Thyroid gland (tissue), 4 donors: ENCODE data around the gene ATF3. TPM values are rescaled to one million over a fixed set of nuclear protein-coding genes. Genes with fewer than 3 reads are reported as not detected.

Source experiments
- DNase-seq, 2 donors: peaks; one replicate each; pipeline ENCODE4 v3.0.0-alpha.2; 2019
- H3K27ac ChIP-seq, 3 donors: fragments of 200-600 bp; sonication (generic); 1 replicate in 2 of 3; 2 replicates in 1 of 3; pipeline ENCODE4 v1.5.1; 2016 to 2019; ENCODE audit warnings: mild to moderate bottlenecking in 1 of 3, moderate library complexity in 1 of 3
- H3K27me3 ChIP-seq: fragments of 200-600 bp; sonication (generic); one replicate; pipeline ENCODE4 v1.5.1; 2019
- H3K36me3 ChIP-seq, 2 donors: fragments of 200-600 bp; sonication (generic); one replicate each; pipeline ENCODE4 v1.5.1; 2016 to 2019
- H3K4me1 ChIP-seq, 2 donors: fragments of 200-600 bp; sonication (generic); one replicate each; pipeline ENCODE4 v1.5.1; 2017 to 2019
- H3K4me3 ChIP-seq, 3 donors: fragments of 200-600 bp; sonication (generic); replicated peaks in 1 of 3; 1 replicate in 2 of 3; 2 replicates in 1 of 3; pipeline ENCODE4 v1.5.1; 2016; ENCODE audit warnings: mild to moderate bottlenecking in 1 of 3
- H3K9me3 ChIP-seq: fragments of 200-600 bp; sonication (generic); one replicate; pipeline ENCODE4 v1.5.1; 2017
- CTCF ChIP-seq, 6 experiments: fragments of 200-600 bp in 3 of 6; fragments of 450-650 bp in 3 of 6; sonication (generic) in 3 of 6; IDR thresholded peaks; one replicate each; pipeline ENCODE4 v1.5.1; 2016 to 2019; ENCODE audit warnings: antibody characterized with exemption in 6 of 6, mild to moderate bottlenecking in 2 of 6, inconsistent platforms in 1 of 6, moderate library complexity in 1 of 6
- POLR2A ChIP-seq, 2 donors: fragments of 450-650 bp; IDR thresholded peaks; one replicate each; pipeline ENCODE4 v1.6.1; 2017; ENCODE audit warnings: antibody characterized with exemption in 2 of 2, mild to moderate bottlenecking in 2 of 2, moderate library complexity in 1 of 2
- WGBS, 2 donors: methylation state at CpG; one replicate each; pipeline ENCODE4 v1.1.5; 2017; 5-methylcytosine and 5-hydroxymethylcytosine counted together
- intact Hi-C: fragments of 100-400 bp; cut with DNase I; formaldehyde crosslinking; loops from one replicate; pipeline ENCODE4 v1.15.1; 2023
- total RNA-seq, 4 donors: library from RNA; depleted of rRNA; stranded (reverse); fragments of >200 nt; gene quantifications; one replicate each; pipeline ENCODE4 v1.2.3, GENCODE V29; 2016

ATF3 gene
- total RNA-seq, 4 donors from 2014 or later: 9.2 to 21.2 (median 14.7) TPM

GRCh38 chr1:212565079-212565478 lies 43.5 kb upstream of the ATF3 start:
- DNase-seq: no peak
- WGBS, 2 donors: 74 to 88% methylated on average over 4 of the region's 4 CpGs
- TF ChIP-seq POLR2A (IDR thresholded peaks at IDR 0.05) (no peak), CTCF (IDR thresholded peaks at IDR 0.05) (no peak)
- no peaks in the 10 kb centered on the region for H3K36me3 ChIP-seq
- H3K4me3 ChIP-seq: no peak overlapping the region
- no peaks in the 10 kb centered on the region for H3K27me3 ChIP-seq
- H3K27ac ChIP-seq: no peak overlapping the region
- peaks cover 0 to 15% of the 10 kb centered on the region in 2 donors for H3K4me1 ChIP-seq
- intact Hi-C loops: loop anchor here (5.0 kb wide), 1 partner anchor 47 kb away; no protein-coding TSS in a partner anchor
- no peaks in the 10 kb centered on the region for H3K9me3 ChIP-seq

DNA sequence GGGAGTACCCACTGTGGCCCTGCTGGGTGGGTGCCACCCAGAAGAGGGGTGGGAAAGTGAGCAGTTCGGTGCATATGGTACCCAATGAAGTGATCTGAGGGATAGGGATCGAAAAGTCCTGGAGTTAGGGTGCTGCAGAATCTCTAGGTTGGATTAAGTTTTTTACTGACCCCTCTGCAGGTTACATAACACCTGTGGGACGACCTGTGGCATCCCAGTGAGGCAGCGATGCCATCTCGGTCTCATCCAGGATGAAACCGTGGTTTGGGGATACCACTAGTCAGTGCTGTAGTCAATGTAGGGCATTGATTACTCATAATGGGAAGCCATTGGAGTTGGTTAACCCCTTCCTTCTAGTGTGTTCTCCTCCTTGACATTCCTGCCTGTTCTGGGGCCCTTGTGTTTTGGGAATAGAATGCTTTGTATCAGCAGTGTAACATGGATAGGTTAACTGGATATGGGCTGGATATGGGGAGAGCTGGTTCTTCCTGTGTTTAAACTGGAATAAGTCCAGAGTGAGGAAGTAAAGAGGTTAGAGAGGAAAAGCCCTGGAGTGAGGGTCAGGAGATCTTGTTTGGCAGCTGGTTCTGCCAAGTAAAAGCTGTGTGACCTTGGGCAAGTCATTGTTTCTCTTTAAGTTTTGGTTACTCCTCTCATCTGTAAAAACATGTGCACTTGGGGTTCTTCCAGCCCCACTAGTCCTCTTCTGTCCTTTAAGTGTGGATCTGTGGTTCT lies 42.8 kb upstream of the ATF3 start:
- 89 to 90% methylated on average over 6 of the region's 6 CpGs for WGBS, 2 donors
- DNase-seq: no peak
- intact Hi-C loops: loop anchor here (5.0 kb wide), 1 partner anchor 47 kb away; no protein-coding TSS in a partner anchor
- Histone ChIP-seq H3K4me1 (peaks cover 0 to 15% of the 10 kb centered on the region in 2 donors), H3K27ac (peak overlapping the region in 1 of 3 donors; percentile 51), H3K9me3 (no peaks in the 10 kb centered on the region), H3K4me3 (no peak overlapping the region), H3K27me3 (no peaks in the 10 kb centered on the region), H3K36me3 (no peaks in the 10 kb centered on the region)
- TF ChIP-seq POLR2A (IDR thresholded peaks at IDR 0.05) (no peak), CTCF (IDR thresholded peaks at IDR 0.05) (no peak)

DNA sequence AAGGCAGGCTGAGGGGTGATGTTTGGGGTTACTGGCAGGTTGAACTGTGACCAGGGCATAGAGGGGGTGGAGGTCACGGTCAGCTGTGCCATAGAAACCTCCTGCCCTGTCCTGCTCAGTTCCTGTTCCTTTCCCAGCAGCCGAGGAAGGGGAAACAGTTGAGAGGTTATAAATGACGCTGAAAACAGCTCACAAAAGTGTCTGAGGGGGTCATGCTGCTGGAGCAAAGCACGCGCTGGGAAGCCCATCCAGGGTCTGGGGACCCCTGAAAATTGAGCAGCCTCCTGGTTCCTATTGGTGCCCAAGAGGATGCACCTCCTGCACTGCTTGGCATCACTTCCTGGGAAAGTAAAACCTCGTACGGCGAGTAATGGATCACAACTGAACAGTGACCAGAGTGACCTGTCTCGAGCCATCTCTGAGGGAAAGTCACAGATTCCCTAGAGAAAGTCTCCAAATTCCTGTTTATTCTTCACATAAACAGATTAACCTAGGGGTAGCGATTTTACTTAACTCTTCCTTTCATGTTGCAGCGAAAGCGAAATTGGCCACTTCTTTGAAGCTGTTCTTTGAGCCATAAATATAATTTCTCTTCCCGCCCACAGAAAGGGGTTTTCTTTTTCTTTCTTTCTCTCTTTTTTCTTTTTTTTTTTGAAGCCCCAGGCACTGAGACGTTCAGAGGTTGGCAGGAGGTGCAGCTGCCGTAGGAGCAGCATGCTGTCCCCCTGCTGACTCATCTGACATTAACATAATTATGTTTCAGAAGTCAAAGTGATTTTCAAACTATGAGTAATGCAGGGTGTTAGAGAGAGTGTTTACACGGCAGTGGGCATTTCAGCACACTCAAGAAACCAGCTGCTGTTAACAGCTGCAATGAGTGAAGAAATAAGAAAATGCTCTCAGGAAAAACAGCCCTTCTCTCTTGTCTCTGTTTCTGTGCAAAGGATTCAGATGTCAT lies 41.8 kb upstream of the ATF3 start:
- intact Hi-C loops: loop anchor here (5.0 kb wide), 1 partner anchor 46 kb away; no protein-coding TSS in a partner anchor
- peak; percentile 19 to 40 for DNase-seq
- H3K27me3 ChIP-seq: no peaks in the 10 kb centered on the region
- peak in 2 of 6 experiments; percentile 9 to 19 for TF ChIP-seq CTCF (IDR thresholded peaks at IDR 0.05)
- peak in 1 of 2 donors; percentile 42 for TF ChIP-seq POLR2A (IDR thresholded peaks at IDR 0.05)
- no peaks in the 10 kb centered on the region for H3K36me3 ChIP-seq
- H3K4me3 ChIP-seq: peak overlapping the region in 2 of 3 donors; percentile 15 to 37
- peak overlapping the region; percentile 51 to 69 (median 58) for H3K27ac ChIP-seq
- peaks cover 0 to 11% of the 10 kb centered on the region in 2 donors for H3K4me1 ChIP-seq
- H3K9me3 ChIP-seq: no peaks in the 10 kb centered on the region
- WGBS, 2 donors: 18 to 28% methylated on average over 16 of the region's 16 CpGs

DNA sequence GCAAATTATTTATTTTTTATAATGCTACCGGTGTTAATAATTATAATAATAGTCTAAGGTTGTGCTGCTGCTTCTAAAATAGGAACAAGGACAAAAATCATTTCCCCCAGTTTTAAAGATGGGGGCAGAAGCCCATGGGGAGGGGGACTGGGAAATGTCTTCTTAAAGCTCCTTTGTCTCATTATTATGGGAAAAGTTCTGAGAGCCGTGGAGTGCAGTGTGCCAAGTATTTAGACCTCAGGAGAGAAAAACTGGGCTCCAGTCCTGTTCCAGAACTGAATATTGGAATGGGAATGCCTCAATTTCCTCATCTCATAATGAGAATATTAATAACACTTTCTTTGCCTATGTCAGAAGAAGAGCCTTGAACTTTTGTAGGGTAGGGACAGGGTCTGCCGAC lies 40.9 kb upstream of the ATF3 start:
- no peaks in the 10 kb centered on the region for H3K9me3 ChIP-seq
- 76 to 81% methylated on average over 3 of the region's 3 CpGs for WGBS, 2 donors
- DNase-seq: no peak
- no peak overlapping the region for H3K4me3 ChIP-seq
- peaks cover 0 to 11% of the 10 kb centered on the region in 2 donors for H3K4me1 ChIP-seq
- H3K36me3 ChIP-seq: no peaks in the 10 kb centered on the region
- peak overlapping the region in 2 of 3 donors; percentile 51 to 69 for H3K27ac ChIP-seq
- H3K27me3 ChIP-seq: no peaks in the 10 kb centered on the region
- intact Hi-C loops: loop anchor here (5.0 kb wide), 1 partner anchor 45 kb away; no protein-coding TSS in a partner anchor
- no peak for TF ChIP-seq CTCF (IDR thresholded peaks at IDR 0.05)
- TF ChIP-seq POLR2A (IDR thresholded peaks at IDR 0.05): no peak
